GM12873 (cell line): Measurements from ENCODE around the gene LYPD6B.

ENCODE experiments used
- CTCF ChIP-seq: IDR thresholded peaks from 2 replicates; pipeline ENCODE4 v1.5.1; 2012; ENCODE audit warnings: low read depth, mild to moderate bottlenecking, moderate library complexity, low read length, control low read depth; ENCODE audit not compliant: insufficient read depth; ENCODE audit errors: missing control alignments

Gene LYPD6B

DNA sequence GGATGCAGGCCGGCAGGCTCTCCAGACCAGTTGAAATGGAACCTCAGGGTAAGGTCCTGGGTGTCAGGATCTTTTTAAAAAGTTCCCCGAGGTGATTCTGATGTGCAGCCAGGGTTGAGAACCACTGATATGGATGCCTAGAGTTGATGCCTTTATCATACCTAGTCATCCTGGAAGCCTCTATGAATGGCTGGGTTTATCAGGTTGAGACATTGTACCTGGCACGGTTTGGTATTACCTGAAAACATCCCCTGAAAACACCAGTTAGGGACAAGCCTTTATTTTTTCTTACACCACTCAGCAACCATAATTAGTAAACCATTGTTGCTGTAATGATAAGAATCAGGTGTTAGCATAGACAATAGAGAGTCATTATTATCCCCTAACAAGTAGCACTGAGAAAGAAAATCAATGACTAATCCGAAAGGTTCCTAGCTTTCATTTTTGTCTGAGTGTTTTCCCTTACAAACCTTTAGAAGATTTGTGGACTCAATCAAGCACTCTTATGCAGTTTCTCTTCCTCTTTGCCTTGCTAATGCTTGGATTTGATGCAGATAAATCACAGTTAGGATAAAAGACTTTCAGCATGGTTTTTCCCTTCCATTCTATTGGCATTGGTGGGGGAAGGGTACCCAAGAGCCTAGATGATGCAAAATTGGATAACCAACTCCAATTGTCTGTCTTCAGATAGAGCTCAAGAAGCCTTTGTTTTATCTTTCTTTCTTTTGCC is 175.4 kb downstream of the LYPD6B start:
- TF ChIP-seq CTCF, result no peak

DNA sequence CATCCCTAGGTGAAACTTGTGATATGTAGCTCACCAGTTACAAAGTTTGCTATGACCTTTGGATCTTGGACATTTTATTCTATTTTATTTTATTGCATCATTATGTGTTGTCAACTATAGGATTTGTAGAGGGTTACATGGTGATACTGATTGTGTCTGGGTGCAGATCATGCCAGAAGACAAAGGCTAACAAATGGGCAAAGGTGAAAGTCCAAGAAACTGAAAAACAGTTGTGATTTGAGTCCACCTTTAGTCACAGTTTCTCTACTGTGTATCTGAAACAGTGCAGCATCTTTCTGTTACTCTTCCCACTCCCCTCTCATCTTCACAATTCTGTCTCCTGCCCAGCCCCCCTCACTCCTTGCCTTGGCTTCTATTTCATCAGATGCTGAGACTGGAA is 180.0 kb downstream of the LYPD6B start:
- TF ChIP-seq CTCF, result no peak

DNA sequence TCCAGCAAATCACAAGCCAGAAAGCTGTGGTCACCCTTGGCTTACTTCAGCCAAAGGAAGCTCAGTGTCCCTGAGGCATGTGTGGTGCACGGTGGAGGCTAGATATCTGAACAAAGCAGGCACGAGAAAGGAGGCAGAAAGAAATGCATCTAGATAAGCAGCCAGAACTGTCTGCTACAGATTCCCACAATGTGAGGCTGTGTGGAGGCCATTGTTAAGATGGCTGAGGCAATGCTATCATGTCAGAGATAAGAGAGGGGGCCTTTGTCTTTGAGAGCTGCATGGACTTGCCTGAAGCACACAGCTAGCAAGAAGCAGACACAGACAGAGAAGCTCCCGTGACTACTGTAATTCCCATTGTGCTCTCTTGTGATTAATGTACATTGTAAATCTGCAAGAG is 181.4 kb downstream of the LYPD6B start:
- no peak for TF ChIP-seq CTCF

DNA sequence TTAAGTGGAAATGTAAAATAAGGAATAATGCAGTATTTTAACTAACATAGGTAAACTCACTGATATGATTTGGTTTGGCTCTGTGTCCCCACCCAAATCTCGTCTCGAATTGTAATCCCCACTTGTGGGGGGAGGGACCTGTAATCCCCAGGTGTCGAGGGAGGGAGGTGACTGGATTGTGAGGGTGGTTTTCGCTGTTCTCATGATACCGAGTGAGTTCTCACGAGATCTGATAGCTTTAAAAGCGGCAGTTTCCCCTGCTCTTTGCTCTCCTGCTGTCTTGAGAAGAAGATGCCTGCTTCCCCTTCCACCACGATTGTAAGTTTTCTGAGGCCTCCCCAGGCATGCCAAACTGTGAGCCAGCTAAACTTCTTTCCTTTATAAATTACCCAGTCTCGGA is 182.5 kb downstream of the LYPD6B start:
- no peak for TF ChIP-seq CTCF

GRCh38 chr2:149221898-149222297 is 183.4 kb downstream of the LYPD6B start:
- no peak for TF ChIP-seq CTCF

GRCh38 chr2:149223472-149224095 is 185.1 kb downstream of the LYPD6B start:
- TF ChIP-seq CTCF, result no peak

DNA sequence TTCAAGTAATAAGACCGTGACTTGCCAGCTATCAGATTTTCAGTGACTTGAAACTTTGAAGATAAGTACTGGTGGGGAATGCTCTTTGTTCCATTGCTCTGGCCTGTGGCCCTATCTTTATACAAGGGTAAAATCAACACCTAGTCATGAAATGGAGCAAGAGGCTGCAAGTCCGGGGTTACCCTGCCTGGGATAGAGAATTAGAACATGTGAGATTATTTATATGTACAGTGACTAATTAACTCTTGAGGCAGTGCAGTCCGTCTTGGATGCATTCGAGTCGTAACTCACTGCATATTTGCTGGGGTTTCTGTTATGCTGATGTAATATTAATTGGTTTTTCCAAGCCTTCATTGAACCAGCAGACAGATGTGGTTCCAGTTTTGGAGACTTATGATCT is 186.0 kb downstream of the LYPD6B start:
- TF ChIP-seq CTCF, result no peak
